GM12878 (cell line): ENCODE measurements around the gene GDF11. TPM values are rescaled to one million over a fixed set of nuclear protein-coding genes. Genes with fewer than 3 reads are reported as not detected.

Source experiments
- ATAC-seq: fragments of 200-7000 bp; cut with Tn5 transposase; 3 replicates; pipeline ENCODE4 v1.9.1; 2020; ENCODE audit warnings: mild to moderate bottlenecking, moderate library complexity
- Bru-seq: library from RNA; stranded (reverse); fragments of 400-500 nt; gene quantifications from one replicate; lab custom pipeline; 2021; lab: Mats Ljungman, UMichigan
- BruChase-seq, 2 experiments: library from RNA; stranded (reverse); fragments of 400-500 nt; gene quantifications; one replicate each; lab custom pipeline; 2021; lab: Mats Ljungman, UMichigan
- BruUV-seq: library from RNA; stranded (reverse); fragments of 400-500 nt; replicated peaks from 2 replicates; lab custom pipeline; 2021; lab: Mats Ljungman, UMichigan
- CTCF ChIA-PET: fragments of 300-600 bp; sonication (Branson Sonifier 250); formaldehyde crosslinking; extraction: SDS; loops from one replicate; lab custom pipeline; 2021; ENCODE audit warnings: inconsistent platforms; lab: Yijun Ruan, JAX
- POLR2A ChIA-PET: fragments of 350-600 bp; formaldehyde crosslinking; extraction: SDS; loops from one replicate; lab custom pipeline; 2021; ENCODE audit warnings: inconsistent platforms; lab: Charles Lee
- RAD21 ChIA-PET: fragments of 300-600 bp; sonication (Branson Sonifier 250); formaldehyde crosslinking; loops from one replicate; lab custom pipeline; 2023; ENCODE audit warnings: antibody characterized with exemption; ENCODE audit not compliant: unreplicated experiment; lab: Charles Lee
- SMC1A ChIA-PET: fragments of 300-600 bp; sonication (Branson Sonifier 250); formaldehyde crosslinking; loops from one replicate; lab custom pipeline; 2023; ENCODE audit not compliant: unreplicated experiment, uncharacterized antibody; lab: Charles Lee
- DNase-seq: peaks from one replicate; pipeline ENCODE4 v3.0.0-alpha.2; 2011; ENCODE audit warnings: low read depth, low spot score
- FAIRE-seq: peaks from 3 replicates; lab custom pipeline; 2011; peaks lifted over from hg19 to GRCh38; lab: Jason Lieb, UNC
- H2AFZ ChIP-seq: 2 replicates; pipeline ENCODE4 v1.6.0; 2011; ENCODE audit warnings: low read depth, low read length, control low read depth; ENCODE audit not compliant: control insufficient read depth
- H3K27ac ChIP-seq: 2 replicates; pipeline ENCODE4 v1.5.1; 2011; ENCODE audit warnings: control low read depth; ENCODE audit not compliant: control insufficient read depth, insufficient read depth
- H3K27me3 ChIP-seq, 2 experiments: replicated peaks in 1 of 2; 2 replicates each; pipeline versions ENCODE4 v1.6.0 to v1.6.1; 2011; ENCODE audit warnings: low read length in 1 of 2; ENCODE audit not compliant: control insufficient read depth in 2 of 2, insufficient read depth in 2 of 2
- H3K36me3 ChIP-seq, 2 experiments: 2 replicates each; pipeline ENCODE4 v1.5.1; 2011; ENCODE audit warnings: low read length in 1 of 2; ENCODE audit not compliant: control insufficient read depth in 2 of 2, insufficient read depth in 2 of 2
- H3K4me1 ChIP-seq: 2 replicates; pipeline ENCODE4 v1.6.1; 2011; ENCODE audit warnings: mild to moderate bottlenecking, low read length, moderate library complexity, mixed read lengths; ENCODE audit not compliant: control insufficient read depth, insufficient read depth
- H3K4me2 ChIP-seq: 2 replicates; pipeline ENCODE4 v1.6.0; 2011; ENCODE audit warnings: control low read depth; ENCODE audit not compliant: control insufficient read depth, insufficient read depth
- H3K4me3 ChIP-seq: fragments of 200-600 bp; sonication (generic); 2 replicates; pipeline ENCODE4 v1.5.1; 2016
- H3K79me2 ChIP-seq: 2 replicates; pipeline ENCODE4 v1.6.0; 2011; ENCODE audit warnings: low read length; ENCODE audit not compliant: control insufficient read depth, insufficient read depth
- H3K9ac ChIP-seq: 2 replicates; pipeline ENCODE4 v1.8.0; 2011; ENCODE audit warnings: low read length, control low read depth, mixed read lengths; ENCODE audit not compliant: control insufficient read depth, insufficient read depth
- H3K9me3 ChIP-seq: replicated peaks from 3 replicates; pipeline ENCODE4 v1.5.1; 2011; ENCODE audit warnings: mild to moderate bottlenecking, low read length; ENCODE audit not compliant: control insufficient read depth, insufficient read depth
- H4K20me1 ChIP-seq: 2 replicates; pipeline ENCODE4 v1.6.0; 2011; ENCODE audit not compliant: control insufficient read depth, insufficient read depth
- HDGF ChIP-seq: fragments of 450-650 bp; IDR thresholded peaks from 2 replicates; pipeline ENCODE4 v1.6.1; 2016; ENCODE audit warnings: antibody characterized with exemption
- IKZF2 ChIP-seq, 2 experiments: fragments of 450-650 bp; IDR thresholded peaks; 2 replicates each; pipeline ENCODE4 v1.6.1; 2017; ENCODE audit warnings: mild to moderate bottlenecking in 2 of 2, moderate library complexity in 2 of 2
- MAX ChIP-seq: IDR thresholded peaks from 2 replicates; pipeline ENCODE4 v1.6.1; 2012; ENCODE audit warnings: low read depth, low read length, improper control_type of control experiment
- NR2C1 ChIP-seq: fragments of 450-650 bp; IDR thresholded peaks from 2 replicates; pipeline ENCODE4 v1.6.1; 2017; ENCODE audit warnings: antibody characterized with exemption, mild to moderate bottlenecking, moderate library complexity
- PAX8 ChIP-seq: fragments of 450-650 bp; IDR thresholded peaks from 2 replicates; pipeline ENCODE4 v1.6.1; 2017; ENCODE audit warnings: mild to moderate bottlenecking, moderate library complexity
- PKNOX1 ChIP-seq: fragments of 450-650 bp; IDR thresholded peaks from 2 replicates; pipeline ENCODE4 v1.6.1; 2016; ENCODE audit warnings: mild to moderate bottlenecking
- REST ChIP-seq: IDR thresholded peaks from 2 replicates; pipeline ENCODE4 v1.6.1; 2012; ENCODE audit warnings: mild to moderate bottlenecking, low read depth, low read length
- ZBTB40 ChIP-seq: fragments of 450-650 bp; IDR thresholded peaks from 2 replicates; pipeline ENCODE4 v1.6.1; 2016; ENCODE audit warnings: mild to moderate bottlenecking, moderate library complexity, borderline replicate concordance
- WGBS: methylation state at CpG from one replicate; pipeline ENCODE4 v1.1.6; 2016; ENCODE audit warnings: low lambda C conversion rate; ENCODE audit not compliant: insufficient replicate concordance, insufficient coverage; ENCODE audit errors: missing lambda C conversion rate; 5-methylcytosine and 5-hydroxymethylcytosine counted together
- in situ Hi-C: fragments of 300-500 bp; cut with MboI; formaldehyde crosslinking; loops from 9 replicates; pipeline ENCODE4 v1.14.3; 2018; ENCODE audit warnings: mixed read lengths
- intact Hi-C: fragments of 100-400 bp; cut with micrococcal nuclease; formaldehyde crosslinking; loops from one replicate; pipeline ENCODE4 v1.14.2; 2022; ENCODE audit not compliant: unreplicated experiment
- long read RNA-seq, 2 experiments: library from polyadenylated mRNA; unstranded; transcript quantifications; one replicate each; pipeline ENCODE4 v2.0.0, GENCODE V29; 2019 to 2020
- polyA minus RNA-seq, 3 experiments: library from RNA; depleted of rRNA, polyadenylated mRNA; stranded (reverse); fragments of >200 nt; gene quantifications; 2 replicates each; pipeline ENCODE4 v1.2.3, GENCODE V29; 2011
- polyA plus RNA-seq, 11 experiments: library from polyadenylated mRNA; depleted of rRNA in 4 of 11; unstranded in 6 of 11; stranded (reverse) in 5 of 11; fragments of >200 nt; fragmentation: Nextera tagmentation in 4 of 11; fragmentation: Illumina TruSeq in 1 of 11; extraction: Ambion mirVana in 4 of 11; extraction: Trizol in 1 of 11; gene quantifications; 1 replicate in 1 of 11; 2 replicates in 10 of 11; pipeline versions ENCODE4 v1.2.1 to v1.2.3, GENCODE V29; 2011 to 2016; ENCODE audit warnings: inconsistent platforms in 2 of 11, missing spikeins in 2 of 11, low read depth in 1 of 11
- total RNA-seq, 4 experiments: library from RNA; depleted of rRNA in 3 of 4; stranded (reverse); fragments of >200 nt in 3 of 4; fragmentation: Illumina TruSeq in 1 of 4; extraction: Trizol in 1 of 4; gene quantifications; 2 replicates each; pipeline versions ENCODE4 v1.2.1 to v1.2.3, GENCODE V29; 2013 to 2021

Gene GDF11
- total RNA-seq (2013; cell fraction: nucleolus; rRNA removed) = 7.2 and 7.6 TPM in 2 replicates
- 3.1 and 5.2 TPM in 2 replicates for total RNA-seq (2014; rRNA removed)
- total RNA-seq (2014; rRNA removed; fragmentation: Illumina TruSeq; extraction: Trizol) = 3.4 and 3.9 TPM in 2 replicates
- 15.2 and 15.4 TPM in 2 replicates for total RNA-seq (2021)
- polyA plus RNA-seq (2011; ENCODE audit: low read depth) = 3.0 TPM
- polyA plus RNA-seq (2011; rRNA removed) = 3.7 and 5.8 TPM in 2 replicates
- 6.5 and 8.8 TPM in 2 replicates for polyA plus RNA-seq (2011; cell fraction: cytosol; rRNA removed)
- polyA plus RNA-seq (2011; cell fraction: nucleus; rRNA removed) = 8.5 and 9.2 TPM in 2 replicates
- polyA plus RNA-seq (2012) = 7.4 TPM in 2 replicates
- polyA plus RNA-seq (2014; fragmentation: Illumina TruSeq; extraction: Trizol) = 5.7 and 6.7 TPM in 2 replicates
- 1 to 10 TPM; 1.5 to 1.6 TPM for polyA plus RNA-seq (2014; fragmentation: Nextera tagmentation; extraction: Ambion mirVana)
- 9.9 and 13.0 TPM in 2 replicates for polyA plus RNA-seq (2014; rRNA removed)
- polyA plus RNA-seq (2016; fragmentation: Nextera tagmentation; extraction: Ambion mirVana) = under 1 TPM; 0.83 to 0.87 TPM
- polyA minus RNA-seq (2011; rRNA and poly(A)+ RNA removed) = 4.9 and 8.8 TPM in 2 replicates
- polyA minus RNA-seq (2011; cell fraction: cytosol; rRNA and poly(A)+ RNA removed) = 3.1 and 5.5 TPM in 2 replicates
- 2.9 and 4.8 TPM in 2 replicates for polyA minus RNA-seq (2011; cell fraction: nucleus; rRNA and poly(A)+ RNA removed)
- percentile 62 among the genes with signal in this experiment for Bru-seq, nascent RNA
- BruChase-seq, experiment 1, labeled RNA remaining after a 6-hour chase = percentile 59 among the genes with signal in this experiment
- BruChase-seq, experiment 2, labeled RNA remaining after a 2-hour chase = percentile 57 among the genes with signal in this experiment
- long read RNA-seq, experiment 1 = 0 reads
- long read RNA-seq, experiment 2, partial matches to known transcripts = 0 of 12 reads
- long read RNA-seq, experiment 2, other reads (novel, unspliced or antisense) = 12 of 12 reads

- 3% methylated on average over 16 of the region's 53 CpGs for WGBS
- Histone ChIP-seq H3K27me3 (no peaks in the 10 kb centered on the region), H3K36me3 (no peaks in the 10 kb centered on the region), H3K79me2 (peaks cover 2% of the 10 kb centered on the region), H3K9me3 (no peaks in the 10 kb centered on the region), H4K20me1 (no peaks in the 10 kb centered on the region), H3K4me1 (peaks cover 8% of the 10 kb centered on the region), H3K4me2 (peak within 1 kb of the TSS; percentile 78), H3K27ac (peak within 1 kb of the TSS; percentile 7; the same call in 1 of the 2 replicates), H2AFZ (peak within 1 kb of the TSS; percentile 73), H3K4me3 (peak within 1 kb of the TSS; percentile 82), H3K9ac (peak within 1 kb of the TSS; percentile 49; the same call in 1 of the 2 replicates)
- no peak for FAIRE-seq
- intact Hi-C loops = no loop called here
- ChIA-PET SMC1A (interaction anchor here (0.9 to 2.9 kb wide), 5 partner anchors 11 to 185 kb away, joined by 3 to 21 read pairs (median 4); partner anchors contain the start of genes ORMDL2, PYM1 and SARNP), CTCF (interaction anchor here (0.6 to 6.5 kb wide), 17 partner anchors 9 to 298 kb away, joined by 3 to 80 read pairs (median 4); partner anchors contain the start of genes DNAJC14, ORMDL2, PYM1 and SARNP), POLR2A (interaction anchor here (0.6 to 5.7 kb wide), 9 partner anchors 12 to 375 kb away, joined by 3 to 38 read pairs (median 4); partner anchors contain the start of genes DNAJC14, ORMDL2, RAB5B and SARNP), RAD21 (interaction anchor here (0.6 to 2.9 kb wide), 12 partner anchors 13 to 447 kb away, joined by 3 to 12 read pairs (median 4); partner anchors contain the start of genes CD63, DNAJC14, ORMDL2 and PA2G4)
- no peak for DNase-seq
- BruUV-seq = no TSS peak
- in situ Hi-C loops = no loop called here
- peak; percentile 32 for ATAC-seq
- TF ChIP-seq PKNOX1 (0 out of 2 replicates have a peak, but pooled peaks have one; percentile 10), HDGF (peak; percentile 83), MAX (0 out of 2 replicates have a peak, but pooled peaks have one; percentile 14), NR2C1 (no peak), REST (no peak), PAX8 (no peak), ZBTB40 (0 out of 2 replicates have a peak, but pooled peaks have one; percentile 12), IKZF2 (IDR thresholded peaks at IDR 0.05) (peak; percentile 76 to 79)
Observed at GRCh38 chr12:55742719-55743405, at the start of gene GDF11. Gene GDF11 (plus strand): TSS chr12:55743122. CDS start chr12:55743317, 195 bp downstream.
